ENCODE results near the gene RASAL3.

RASAL3 gene

GRCh38 chr19:15452111-15453047 lies 12.0 kb downstream of the RASAL3 start:
- DNase-seq = peak; percentile 40
- Histone ChIP-seq H3K36me3 (no peaks in the 10 kb centered on the region), H3K27ac (no peak overlapping the region), H3K4me3 (ENCODE audit: low read depth, low read length) (no peak overlapping the region), H3K27me3 (ENCODE audit: insufficient read depth, low read depth, severe bottlenecking) (peaks cover 24% of the 10 kb centered on the region), H3K9me3 (ENCODE audit: severe bottlenecking) (no peaks in the 10 kb centered on the region)
- no peak for TF ChIP-seq CTCF (IDR thresholded peaks at IDR 0.05; ENCODE audit: low read depth, low read length)

GRCh38 chr19:15450528-15450890 lies 13.8 kb downstream of the RASAL3 start:
- no peak for TF ChIP-seq CTCF (IDR thresholded peaks at IDR 0.05; ENCODE audit: low read depth, low read length)
- Histone ChIP-seq H3K27me3 (ENCODE audit: insufficient read depth, low read depth, severe bottlenecking) (peaks cover 7% of the 10 kb centered on the region), H3K4me3 (ENCODE audit: low read depth, low read length) (no peak overlapping the region), H3K9me3 (ENCODE audit: severe bottlenecking) (no peaks in the 10 kb centered on the region), H3K27ac (no peak overlapping the region), H3K36me3 (no peaks in the 10 kb centered on the region)
- DNase-seq = no peak

GRCh38 chr19:15449620-15450527 lies 14.5 kb downstream of the RASAL3 start, which contains the start of gene WIZ:
TSS of gene WIZ (minus strand) at chr19:15449956. CDS start at chr19:15448307, 1,649 bp downstream.
- Histone ChIP-seq H3K4me3 (ENCODE audit: low read depth, low read length) (peak within 1 kb of the TSS; percentile 63), H3K9me3 (ENCODE audit: severe bottlenecking) (no peaks in the 10 kb centered on the region), H3K36me3 (no peaks in the 10 kb centered on the region), H3K27me3 (ENCODE audit: insufficient read depth, low read depth, severe bottlenecking) (peaks cover under 1% of the 10 kb centered on the region), H3K27ac (no peak within 1 kb of the TSS)
- DNase-seq = peak; percentile 86
- no peak for TF ChIP-seq CTCF (IDR thresholded peaks at IDR 0.05; ENCODE audit: low read depth, low read length)

GRCh38 chr19:15448778-15449619 lies 15.3 kb downstream of the RASAL3 start:
- H3K4me3 ChIP-seq (ENCODE audit: low read depth, low read length) = peak overlapping the region; percentile 63
- DNase-seq = no peak
- TF ChIP-seq CTCF (IDR thresholded peaks at IDR 0.05; ENCODE audit: low read depth, low read length) = no peak
- no peak overlapping the region for H3K27ac ChIP-seq
- no peaks in the 10 kb centered on the region for H3K36me3 ChIP-seq
- H3K9me3 ChIP-seq (ENCODE audit: severe bottlenecking) = no peaks in the 10 kb centered on the region
- H3K27me3 ChIP-seq (ENCODE audit: insufficient read depth, low read depth, severe bottlenecking) = no peaks in the 10 kb centered on the region

GRCh38 chr19:15448044-15448777 lies 16.1 kb downstream of the RASAL3 start:
- TF ChIP-seq CTCF (IDR thresholded peaks at IDR 0.05; ENCODE audit: low read depth, low read length) = no peak
- Histone ChIP-seq H3K4me3 (ENCODE audit: low read depth, low read length) (no peak overlapping the region), H3K36me3 (no peaks in the 10 kb centered on the region), H3K27ac (no peak overlapping the region), H3K9me3 (ENCODE audit: severe bottlenecking) (no peaks in the 10 kb centered on the region), H3K27me3 (ENCODE audit: insufficient read depth, low read depth, severe bottlenecking) (no peaks in the 10 kb centered on the region)
- DNase-seq = no peak
